ENCODE data around the gene ABCC2.

DNA sequence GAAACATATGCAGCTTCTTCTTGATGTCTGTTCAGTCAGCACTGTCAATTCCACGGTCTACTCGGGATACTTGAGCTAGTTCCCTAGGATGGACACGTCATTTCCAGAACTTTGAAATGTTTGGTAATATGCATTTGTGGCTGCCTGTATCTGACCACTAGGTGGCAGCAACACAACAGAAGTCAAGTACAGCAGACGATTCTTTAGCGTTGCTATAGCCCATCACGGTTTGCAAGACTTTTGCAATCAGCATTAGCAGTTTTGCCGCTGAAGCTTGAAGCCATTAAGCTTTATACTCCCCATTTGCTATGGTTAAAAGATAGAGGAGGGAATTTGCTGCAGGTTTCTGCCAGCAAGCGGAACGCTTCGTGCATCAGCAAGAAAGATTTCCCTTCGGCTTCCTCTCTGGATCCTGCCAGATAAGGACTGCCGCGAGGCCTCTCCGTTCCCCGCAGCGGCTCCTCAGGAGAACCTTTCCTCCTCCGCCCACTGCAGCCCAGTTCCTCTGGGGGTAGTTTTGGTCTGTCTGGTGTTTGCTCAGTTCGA is 63.5 kb downstream of the ABCC2 start:
- TF ChIP-seq, protein P1, sequence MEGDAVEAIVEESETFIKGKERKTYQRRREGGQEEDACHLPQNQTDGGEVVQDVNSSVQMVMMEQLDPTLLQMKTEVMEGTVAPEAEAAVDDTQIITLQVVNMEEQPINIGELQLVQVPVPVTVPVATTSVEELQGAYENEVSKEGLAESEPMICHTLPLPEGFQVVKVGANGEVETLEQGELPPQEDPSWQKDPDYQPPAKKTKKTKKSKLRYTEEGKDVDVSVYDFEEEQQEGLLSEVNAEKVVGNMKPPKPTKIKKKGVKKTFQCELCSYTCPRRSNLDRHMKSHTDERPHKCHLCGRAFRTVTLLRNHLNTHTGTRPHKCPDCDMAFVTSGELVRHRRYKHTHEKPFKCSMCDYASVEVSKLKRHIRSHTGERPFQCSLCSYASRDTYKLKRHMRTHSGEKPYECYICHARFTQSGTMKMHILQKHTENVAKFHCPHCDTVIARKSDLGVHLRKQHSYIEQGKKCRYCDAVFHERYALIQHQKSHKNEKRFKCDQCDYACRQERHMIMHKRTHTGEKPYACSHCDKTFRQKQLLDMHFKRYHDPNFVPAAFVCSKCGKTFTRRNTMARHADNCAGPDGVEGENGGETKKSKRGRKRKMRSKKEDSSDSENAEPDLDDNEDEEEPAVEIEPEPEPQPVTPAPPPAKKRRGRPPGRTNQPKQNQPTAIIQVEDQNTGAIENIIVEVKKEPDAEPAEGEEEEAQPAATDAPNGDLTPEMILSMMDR (IDR thresholded peaks at IDR 0.05; ENCODE audit: low read depth, low read length): peak; percentile 89
- TF ChIP-seq POLR2A (IDR thresholded peaks at IDR 0.05; ENCODE audit: extremely low read depth, insufficient read length): no peak
- TF ChIP-seq, protein P2, sequence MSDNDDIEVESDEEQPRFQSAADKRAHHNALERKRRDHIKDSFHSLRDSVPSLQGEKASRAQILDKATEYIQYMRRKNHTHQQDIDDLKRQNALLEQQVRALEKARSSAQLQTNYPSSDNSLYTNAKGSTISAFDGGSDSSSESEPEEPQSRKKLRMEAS (IDR thresholded peaks at IDR 0.05; ENCODE audit: low read depth, low read length): peak; percentile 27; the same call in 1 of the 2 replicates
- peak; percentile 51 for TF ChIP-seq MYC (IDR thresholded peaks at IDR 0.05; ENCODE audit: low read depth, low read length)
